NT2/D1 (cell line): ENCODE data around the gene CNTD1.

Experiments used
- DNase-seq: peaks from one replicate; pipeline ENCODE4 v3.0.0-alpha.2; 2011; ENCODE audit warnings: low read depth, low spot score
- H3K27me3 ChIP-seq: 2 replicates; pipeline ENCODE4 v1.6.0; 2011; ENCODE audit warnings: mild to moderate bottlenecking; ENCODE audit not compliant: insufficient read length, insufficient read depth
- H3K36me3 ChIP-seq: 2 replicates; pipeline ENCODE4 v1.6.1; 2011; ENCODE audit warnings: mild to moderate bottlenecking, low read length, mixed read lengths; ENCODE audit not compliant: insufficient read depth, insufficient read length
- H3K4me1 ChIP-seq: 2 replicates; pipeline ENCODE4 v1.5.1; 2011; ENCODE audit not compliant: insufficient read depth, insufficient read length
- H3K4me3 ChIP-seq: 2 replicates; pipeline ENCODE4 v1.5.1; 2011; ENCODE audit warnings: low read depth; ENCODE audit not compliant: insufficient read length
- H3K9ac ChIP-seq: 2 replicates; pipeline ENCODE4 v1.6.0; 2011; ENCODE audit warnings: low read depth; ENCODE audit not compliant: insufficient read length
- H3K9me3 ChIP-seq: 2 replicates; pipeline ENCODE4 v1.5.1; 2011; ENCODE audit warnings: mild to moderate bottlenecking, low read length; ENCODE audit not compliant: insufficient read depth
- SUZ12 ChIP-seq: IDR thresholded peaks from 2 replicates; pipeline ENCODE4 v1.6.1; 2011; ENCODE audit not compliant: insufficient read length, insufficient read depth; ENCODE audit errors: extremely low read depth
- YY1 ChIP-seq: IDR thresholded peaks from 2 replicates; pipeline ENCODE4 v1.6.1; 2011; ENCODE audit not compliant: insufficient read length, insufficient read depth
- ZNF274 ChIP-seq: IDR thresholded peaks from 2 replicates; pipeline ENCODE4 v1.6.1; 2011; ENCODE audit warnings: mild to moderate bottlenecking, low read depth, low read length

CNTD1 gene

DNA sequence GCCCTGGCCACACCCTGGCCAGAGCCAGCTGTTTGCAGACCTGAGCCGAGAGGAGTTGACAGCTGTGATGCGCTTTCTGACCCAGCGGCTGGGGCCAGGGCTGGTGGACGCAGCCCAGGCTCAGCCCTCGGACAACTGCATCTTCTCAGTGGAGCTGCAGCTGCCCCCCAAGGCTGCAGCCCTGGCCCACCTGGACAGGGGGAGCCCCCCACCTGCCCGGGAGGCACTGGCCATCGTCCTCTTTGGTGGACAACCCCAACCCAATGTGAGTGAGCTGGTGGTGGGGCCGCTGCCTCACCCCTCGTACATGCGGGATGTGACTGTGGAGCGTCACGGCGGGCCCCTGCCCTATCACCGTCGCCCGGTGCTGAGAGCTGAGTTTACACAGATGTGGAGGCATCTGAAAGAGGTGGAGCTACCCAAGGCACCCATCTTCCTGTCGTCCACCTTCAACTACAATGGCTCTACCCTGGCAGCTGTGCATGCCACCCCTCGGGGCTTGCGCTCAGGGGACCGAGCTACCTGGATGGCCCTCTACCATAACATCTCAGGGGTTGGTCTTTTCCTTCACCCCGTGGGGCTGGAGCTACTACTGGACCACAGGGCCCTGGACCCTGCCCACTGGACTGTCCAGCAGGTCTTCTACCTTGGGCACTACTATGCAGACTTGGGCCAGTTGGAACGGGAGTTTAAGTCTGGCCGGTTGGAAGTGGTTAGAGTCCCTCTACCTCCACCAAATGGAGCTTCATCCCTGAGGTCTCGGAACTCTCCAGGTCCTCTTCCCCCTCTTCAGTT, 46.3 kb downstream of the CNTD1 start:
- no peak for DNase-seq
- peaks cover 60% of the 10 kb centered on the region for H3K36me3 ChIP-seq
- no peak overlapping the region for H3K9ac ChIP-seq
- H3K4me3 ChIP-seq = no peak overlapping the region
- no peaks in the 10 kb centered on the region for H3K9me3 ChIP-seq
- H3K27me3 ChIP-seq = no peaks in the 10 kb centered on the region
- TF ChIP-seq SUZ12 (no peak), YY1 (no peak), ZNF274 (no peak)
- no peaks in the 10 kb centered on the region for H3K4me1 ChIP-seq

DNA sequence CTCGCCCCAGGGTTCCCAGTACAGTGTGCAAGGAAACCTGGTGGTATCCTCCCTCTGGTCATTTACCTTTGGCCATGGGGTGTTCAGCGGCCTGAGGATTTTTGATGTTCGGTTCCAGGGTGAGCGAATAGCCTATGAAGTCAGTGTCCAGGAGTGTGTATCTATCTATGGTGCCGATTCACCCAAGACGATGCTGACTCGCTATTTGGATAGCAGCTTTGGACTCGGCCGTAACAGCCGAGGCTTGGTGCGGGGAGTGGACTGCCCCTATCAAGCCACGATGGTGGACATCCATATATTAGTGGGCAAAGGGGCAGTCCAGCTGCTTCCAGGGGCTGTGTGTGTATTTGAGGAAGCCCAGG, 46.9 kb downstream of the CNTD1 start:
- Histone ChIP-seq H3K36me3 (peaks cover 56% of the 10 kb centered on the region), H3K27me3 (no peaks in the 10 kb centered on the region), H3K4me1 (no peaks in the 10 kb centered on the region), H3K9ac (no peak overlapping the region), H3K4me3 (no peak overlapping the region), H3K9me3 (no peaks in the 10 kb centered on the region)
- DNase-seq = no peak
- no peak for TF ChIP-seq YY1

DNA sequence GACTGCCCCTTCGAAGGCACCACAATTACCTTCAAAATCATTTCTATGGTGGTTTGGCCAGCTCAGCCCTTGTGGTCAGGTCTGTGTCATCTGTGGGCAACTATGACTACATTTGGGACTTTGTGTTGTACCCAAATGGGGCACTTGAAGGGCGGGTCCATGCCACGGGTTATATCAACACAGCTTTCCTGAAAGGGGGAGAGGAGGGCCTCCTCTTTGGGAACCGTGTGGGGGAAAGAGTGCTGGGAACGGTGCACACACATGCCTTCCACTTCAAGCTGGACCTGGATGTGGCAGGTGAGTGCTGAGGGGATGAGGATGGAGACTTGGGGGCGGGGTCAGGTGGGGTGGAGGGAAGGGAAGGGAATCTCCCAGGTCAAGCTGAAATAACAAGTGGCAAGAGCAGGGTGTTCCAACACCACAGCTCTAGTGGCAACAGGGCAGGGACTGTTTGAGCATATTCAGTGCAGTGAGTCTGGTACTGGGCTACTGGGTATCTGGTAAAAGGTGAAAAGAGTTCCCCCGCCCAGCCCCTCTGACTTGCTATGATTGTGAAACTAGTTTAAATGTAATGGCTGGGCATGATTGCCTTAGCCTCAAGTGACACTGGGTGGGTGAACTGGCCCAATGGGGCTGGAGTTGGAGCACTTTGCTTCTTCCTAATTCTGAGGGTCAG, 47.4 kb downstream of the CNTD1 start:
- no peak for TF ChIP-seq SUZ12
- no peak for TF ChIP-seq ZNF274
- no peak for TF ChIP-seq YY1
- no peaks in the 10 kb centered on the region for H3K4me1 ChIP-seq
- H3K9ac ChIP-seq = no peak overlapping the region
- DNase-seq = no peak
- H3K4me3 ChIP-seq = no peak overlapping the region
- no peaks in the 10 kb centered on the region for H3K9me3 ChIP-seq
- no peaks in the 10 kb centered on the region for H3K27me3 ChIP-seq
- H3K36me3 ChIP-seq = peaks cover 53% of the 10 kb centered on the region

DNA sequence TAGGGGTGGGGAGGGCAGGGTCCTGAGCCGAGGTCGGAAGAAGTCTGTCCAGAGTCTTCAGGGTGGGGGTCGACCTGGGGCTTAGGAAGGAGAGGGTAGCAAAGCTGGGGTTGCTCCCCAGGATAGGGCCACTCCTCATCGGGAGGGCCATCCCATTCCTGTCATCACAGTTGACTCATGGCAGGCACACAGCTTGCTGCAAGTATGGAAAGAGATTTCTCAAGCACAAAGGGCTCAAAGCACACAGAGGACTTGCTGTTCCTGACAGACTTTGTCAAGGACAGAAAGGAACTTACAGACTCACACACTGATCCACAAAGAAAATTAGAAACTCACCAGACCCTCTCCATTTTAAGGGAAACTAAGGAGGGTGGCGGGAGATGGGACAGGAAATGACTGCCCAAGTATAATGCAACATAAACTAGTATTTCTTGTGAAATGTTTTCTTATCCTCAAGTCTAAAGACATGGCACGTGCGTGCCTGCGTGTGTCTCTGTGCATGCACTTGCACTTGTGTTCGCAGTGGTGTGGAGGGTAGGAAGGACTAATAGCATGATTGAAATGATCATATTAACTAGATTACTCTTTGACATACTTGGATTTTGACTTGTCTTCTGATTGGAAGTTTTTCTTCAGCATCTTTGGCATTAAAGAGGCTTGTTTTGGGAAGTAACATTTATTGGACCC, 48.1 kb downstream of the CNTD1 start:
- Histone ChIP-seq H3K4me1 (no peaks in the 10 kb centered on the region), H3K4me3 (no peak overlapping the region), H3K27me3 (no peaks in the 10 kb centered on the region), H3K36me3 (peaks cover 47% of the 10 kb centered on the region), H3K9ac (no peak overlapping the region), H3K9me3 (no peaks in the 10 kb centered on the region)
- DNase-seq = no peak
- no peak for TF ChIP-seq SUZ12
- TF ChIP-seq YY1 = no peak

DNA sequence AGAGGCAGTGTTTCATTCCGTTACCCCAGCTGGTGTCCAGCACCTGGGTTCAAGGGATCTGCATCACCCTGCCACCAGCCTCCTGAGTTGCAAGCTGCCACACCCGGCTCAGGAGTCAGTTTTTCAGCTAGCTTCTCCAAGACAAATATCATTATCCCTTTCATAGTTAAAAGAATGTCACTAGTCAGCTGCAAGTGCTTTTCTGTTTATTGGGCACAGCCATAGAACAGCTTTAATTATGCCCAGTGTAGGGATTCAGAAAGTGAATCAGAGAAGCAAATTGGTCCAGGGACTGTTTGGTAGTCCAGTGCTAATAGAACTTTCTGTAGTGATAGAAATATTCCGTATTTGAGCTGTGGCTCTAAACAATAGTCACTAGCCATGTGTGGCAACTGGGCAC, 49.4 kb downstream of the CNTD1 start:
- H3K27me3 ChIP-seq = no peaks in the 10 kb centered on the region
- H3K36me3 ChIP-seq = peaks cover 33% of the 10 kb centered on the region
- no peaks in the 10 kb centered on the region for H3K4me1 ChIP-seq
- no peak overlapping the region for H3K4me3 ChIP-seq
- H3K9ac ChIP-seq = no peak overlapping the region
- no peaks in the 10 kb centered on the region for H3K9me3 ChIP-seq
- no peak for DNase-seq
- TF ChIP-seq SUZ12 = no peak
- TF ChIP-seq ZNF274 = no peak
- no peak for TF ChIP-seq YY1

DNA sequence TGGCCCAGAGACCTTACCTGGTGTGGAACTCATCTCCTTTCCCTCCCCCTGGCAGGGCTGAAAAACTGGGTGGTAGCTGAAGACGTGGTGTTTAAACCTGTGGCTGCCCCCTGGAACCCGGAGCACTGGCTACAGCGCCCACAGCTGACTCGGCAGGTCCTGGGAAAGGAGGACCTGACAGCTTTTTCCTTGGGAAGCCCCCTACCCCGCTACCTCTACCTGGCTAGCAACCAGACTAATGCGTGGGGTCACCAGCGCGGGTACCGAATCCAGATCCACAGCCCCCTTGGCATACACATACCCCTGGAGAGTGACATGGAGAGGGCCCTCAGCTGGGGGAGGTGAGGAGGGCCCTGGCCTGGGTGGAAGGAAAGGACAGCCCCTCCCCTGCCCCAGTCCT, 50.4 kb downstream of the CNTD1 start:
- H3K36me3 ChIP-seq = peaks cover 24% of the 10 kb centered on the region
- DNase-seq = no peak
- H3K9ac ChIP-seq = no peak overlapping the region
- no peak overlapping the region for H3K4me3 ChIP-seq
- H3K9me3 ChIP-seq = no peaks in the 10 kb centered on the region
- H3K4me1 ChIP-seq = no peaks in the 10 kb centered on the region
- no peaks in the 10 kb centered on the region for H3K27me3 ChIP-seq
- TF ChIP-seq ZNF274 = no peak
- TF ChIP-seq SUZ12 = no peak
- no peak for TF ChIP-seq YY1

DNA sequence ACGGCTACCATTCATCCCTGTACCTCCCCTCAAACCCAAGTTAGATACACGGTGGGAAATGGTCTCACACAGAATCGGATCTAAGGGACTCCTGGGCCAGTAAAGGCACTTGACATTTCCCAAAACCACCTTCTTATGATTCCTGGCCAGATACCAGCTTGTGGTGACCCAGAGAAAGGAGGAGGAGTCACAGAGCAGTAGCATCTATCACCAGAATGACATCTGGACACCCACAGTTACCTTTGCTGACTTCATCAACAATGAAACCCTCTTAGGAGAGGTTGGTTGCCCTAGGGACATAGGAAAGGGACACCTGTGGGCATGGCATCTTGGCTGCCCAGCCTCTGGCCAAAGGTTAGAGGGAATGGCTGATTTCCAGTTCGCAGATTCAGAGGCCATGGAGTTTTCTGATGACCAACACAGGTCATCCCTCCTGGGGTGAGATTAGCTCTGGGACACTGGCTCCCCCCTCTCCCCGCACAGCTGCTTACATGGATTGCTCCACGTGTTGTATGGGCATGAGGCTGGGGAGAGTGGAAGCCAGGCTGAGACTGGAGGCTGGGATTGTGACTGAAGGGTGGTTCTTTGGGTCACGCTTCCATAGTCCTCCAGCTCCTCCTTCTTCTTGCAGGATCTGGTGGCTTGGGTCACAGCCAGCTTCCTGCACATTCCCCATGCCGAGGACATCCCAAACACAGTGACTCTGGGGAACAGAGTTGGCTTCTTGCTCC, 51.0 kb downstream of the CNTD1 start:
- Histone ChIP-seq H3K9ac (no peak overlapping the region), H3K36me3 (peaks cover 18% of the 10 kb centered on the region), H3K9me3 (no peaks in the 10 kb centered on the region), H3K4me3 (no peak overlapping the region), H3K4me1 (no peaks in the 10 kb centered on the region), H3K27me3 (no peaks in the 10 kb centered on the region)
- DNase-seq = no peak
- no peak for TF ChIP-seq SUZ12
- no peak for TF ChIP-seq YY1
- TF ChIP-seq ZNF274 = no peak
